Esophagus squamous epithelium (tissue), 5 donors: ENCODE results near the gene C11orf52. TPM values are rescaled to one million over a fixed set of nuclear protein-coding genes. Genes with fewer than 3 reads are reported as not detected.
A peak's percentile ranks its signal among the peaks of the same experiment; 100 is the strongest.

ENCODE experiments used
- DNase-seq: peaks from one replicate; lab custom pipeline; 2025; lab: John Stamatoyannopoulos, UW
- H3K27ac ChIP-seq, 4 donors: fragments of 200-600 bp; sonication (generic); one replicate each; pipeline ENCODE4 v1.5.1; 2016 to 2019; ENCODE audit warnings: mild to moderate bottlenecking in 1 of 4
- H3K27me3 ChIP-seq, 4 donors: fragments of 200-600 bp; sonication (generic); 1 replicate in 3 of 4; 2 replicates in 1 of 4; pipeline versions ENCODE4 v1.5.1 to v1.6.0; 2017 to 2021; ENCODE audit warnings: antibody characterized with exemption in 1 of 4
- H3K36me3 ChIP-seq, 3 donors: fragments of 200-600 bp; sonication (generic); one replicate each; pipeline ENCODE4 v1.5.1; 2016 to 2019
- H3K4me1 ChIP-seq, 3 donors: fragments of 200-600 bp; sonication (generic); one replicate each; pipeline ENCODE4 v1.5.1; 2017 to 2019
- H3K4me3 ChIP-seq, 4 donors: fragments of 200-600 bp; sonication (generic); 1 replicate in 3 of 4; 2 replicates in 1 of 4; pipeline ENCODE4 v1.5.1; 2016 to 2019; ENCODE audit warnings: mild to moderate bottlenecking in 2 of 4, moderate library complexity in 1 of 4
- H3K9me3 ChIP-seq, 3 donors: fragments of 200-600 bp; sonication (generic); one replicate each; pipeline ENCODE4 v1.5.1; 2016 to 2019
- CTCF ChIP-seq, 6 experiments: fragments of 450-650 bp in 4 of 6; fragments of 200-600 bp in 2 of 6; sonication (generic) in 2 of 6; IDR thresholded peaks; one replicate each; pipeline ENCODE4 v1.5.1; 2016 to 2019; ENCODE audit warnings: antibody characterized with exemption in 6 of 6, mild to moderate bottlenecking in 4 of 6, moderate library complexity in 4 of 6
- POLR2A ChIP-seq, 4 donors: fragments of 450-650 bp; IDR thresholded peaks; one replicate each; pipeline ENCODE4 v1.6.1; 2017; ENCODE audit warnings: antibody characterized with exemption in 4 of 4, mild to moderate bottlenecking in 4 of 4, moderate library complexity in 3 of 4
- WGBS, 2 donors: methylation state at CpG; one replicate each; pipeline ENCODE4 v1.1.5; 2018; 5-methylcytosine and 5-hydroxymethylcytosine counted together
- intact Hi-C: fragments of 100-400 bp; cut with DNase I; formaldehyde crosslinking; loops from one replicate; pipeline ENCODE4 v1.15.0; 2022
- total RNA-seq, 4 donors: library from RNA; depleted of rRNA; stranded (reverse); fragments of >200 nt; gene quantifications; one replicate each; pipeline ENCODE4 v1.1.0, GENCODE V29; 2016
- donor health status: DM: yes; HTN: yes; CAD: no.

The C11orf52 gene
- total RNA-seq, 4 donors from 2014 or later = 2.4 to 10.2 (median 3.7) TPM

DNA sequence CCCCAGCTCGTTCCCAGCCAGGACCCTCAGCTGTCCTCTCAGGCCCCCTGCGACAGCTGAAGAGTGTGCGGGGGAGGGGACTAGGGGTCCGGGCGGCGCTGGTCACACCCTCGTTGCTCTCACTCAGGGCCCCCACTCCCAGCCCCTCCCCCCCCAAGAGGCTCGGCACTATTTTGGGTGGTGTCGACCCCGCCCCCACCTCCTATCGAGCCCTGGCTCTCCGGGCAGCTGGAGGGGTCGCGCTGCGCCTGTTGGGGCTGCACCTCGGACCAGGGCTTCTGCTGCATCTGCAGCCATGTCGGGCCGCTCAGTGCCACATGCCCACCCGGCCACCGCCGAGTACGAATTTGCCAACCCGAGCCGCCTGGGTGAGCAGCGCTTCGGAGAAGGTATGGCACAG, 6.2 kb upstream of the C11orf52 start, which contains the start of gene HSPB2:
Gene HSPB2 (plus strand): TSS at position 200 of the 400 bp plus-strand sequence. CDS start 96 bp downstream, at position 296.
- Histone ChIP-seq H3K4me3 (peak within 1 kb of the TSS; percentile 27 to 68 (median 50)), H3K27me3 (peaks cover 0 to 16% (median 0%) of the 10 kb centered on the region in 4 donors), H3K4me1 (peaks cover 11 to 60% (median 21%) of the 10 kb centered on the region in 3 donors), H3K36me3 (peaks cover 0 to 12% (median 0%) of the 10 kb centered on the region in 3 donors), H3K27ac (peak within 1 kb of the TSS; percentile 80 to 96 (median 94)), H3K9me3 (no peaks in the 10 kb centered on the region)
- WGBS, 2 donors = 1 to 18% methylated on average over 4 to 11 of the region's 26 CpGs
- intact Hi-C loops = no loop called here
- no peak for TF ChIP-seq POLR2A (IDR thresholded peaks at IDR 0.05)
- TF ChIP-seq CTCF (IDR thresholded peaks at IDR 0.05) = no peak
- DNase-seq = no peak

DNA sequence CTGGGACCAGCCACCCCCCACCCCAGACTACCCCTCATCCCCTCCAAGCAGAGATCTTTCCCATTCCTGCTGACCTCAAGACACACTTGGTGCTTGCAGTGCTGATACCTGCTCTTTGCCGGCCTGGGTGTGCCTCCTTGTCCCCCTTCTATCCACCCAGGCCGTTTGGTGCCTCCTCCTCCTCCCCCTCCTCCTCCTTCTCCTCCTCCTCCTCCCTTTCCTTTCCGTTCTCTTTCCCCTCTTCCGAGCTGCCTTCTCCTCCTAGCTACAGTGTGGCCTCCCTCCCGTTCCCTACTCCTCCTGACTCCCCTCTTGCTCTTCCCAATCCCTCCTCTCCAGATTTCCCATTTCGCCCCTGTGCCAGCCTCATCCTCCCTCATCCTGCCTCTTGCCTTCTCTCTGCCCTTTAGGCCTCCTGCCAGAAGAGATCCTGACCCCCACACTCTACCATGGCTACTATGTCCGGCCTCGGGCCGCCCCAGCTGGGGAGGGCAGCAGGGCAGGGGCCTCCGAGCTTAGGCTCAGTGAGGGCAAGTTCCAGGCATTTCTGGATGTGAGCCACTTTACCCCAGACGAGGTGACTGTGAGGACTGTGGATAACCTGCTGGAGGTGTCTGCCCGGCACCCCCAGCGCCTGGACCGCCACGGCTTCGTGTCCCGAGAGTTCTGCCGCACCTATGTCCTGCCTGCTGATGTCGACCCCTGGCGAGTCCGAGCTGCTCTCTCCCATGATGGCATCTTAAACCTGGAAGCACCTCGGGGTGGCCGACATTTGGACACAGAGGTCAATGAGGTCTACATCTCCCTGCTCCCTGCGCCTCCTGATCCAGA, 5.5 kb upstream of the C11orf52 start:
- no peak for DNase-seq
- H3K4me3 ChIP-seq = peak overlapping the region; percentile 27 to 68 (median 50)
- intact Hi-C loops = no loop called here

GRCh38 chr11:111913997-111914396, 4.7 kb upstream of the C11orf52 start:
- H3K27me3 ChIP-seq = peaks cover 0 to 16% (median 0%) of the 10 kb centered on the region in 4 donors
- intact Hi-C loops = no loop called here
- H3K36me3 ChIP-seq = no peaks in the 10 kb centered on the region
- H3K4me3 ChIP-seq = peak overlapping the region; percentile 27 to 68 (median 50)
- TF ChIP-seq POLR2A (IDR thresholded peaks at IDR 0.05) = peak in 2 of 4 donors; percentile 25 to 26
- no peak for TF ChIP-seq CTCF (IDR thresholded peaks at IDR 0.05)
- no peaks in the 10 kb centered on the region for H3K9me3 ChIP-seq
- H3K27ac ChIP-seq = peak overlapping the region; percentile 80 to 96 (median 94)
- H3K4me1 ChIP-seq = peaks cover 12 to 70% (median 25%) of the 10 kb centered on the region in 3 donors
- no peak for DNase-seq
- 27 to 48% methylated on average over 4 of the region's 4 CpGs for WGBS, 2 donors

More for the DNA sequence above, 5.5 kb upstream of the C11orf52 start:
- WGBS, 2 donors = 43 to 45% methylated on average over 11 to 17 of the region's 24 CpGs
- Histone ChIP-seq H3K27me3 (peaks cover 0 to 16% (median 0%) of the 10 kb centered on the region in 4 donors), H3K27ac (peak overlapping the region; percentile 80 to 96 (median 94)), H3K9me3 (no peaks in the 10 kb centered on the region), H3K36me3 (peaks cover 0 to 6% (median 0%) of the 10 kb centered on the region in 3 donors), H3K4me1 (peaks cover 11 to 62% (median 24%) of the 10 kb centered on the region in 3 donors)
- TF ChIP-seq CTCF (IDR thresholded peaks at IDR 0.05) = no peak
- no peak for TF ChIP-seq POLR2A (IDR thresholded peaks at IDR 0.05)

- no peak for DNase-seq
- 100% methylated on average over 1 of the region's 1 CpG; no CpG with 5 or more reads in 1 of the 2 donors for WGBS, 2 donors
- Histone ChIP-seq H3K9me3 (no peaks in the 10 kb centered on the region), H3K4me1 (peaks cover 10 to 49% (median 21%) of the 10 kb centered on the region in 3 donors), H3K4me3 (no peak overlapping the region), H3K27ac (no peak overlapping the region), H3K27me3 (peaks cover 0 to 16% (median 0%) of the 10 kb centered on the region in 4 donors), H3K36me3 (no peaks in the 10 kb centered on the region)
- TF ChIP-seq CTCF (IDR thresholded peaks at IDR 0.05) (no peak), POLR2A (IDR thresholded peaks at IDR 0.05) (no peak)
- intact Hi-C loops = no loop called here
Observed at GRCh38 chr11:111916768-111917167, 1.9 kb upstream of the C11orf52 start.

DNA sequence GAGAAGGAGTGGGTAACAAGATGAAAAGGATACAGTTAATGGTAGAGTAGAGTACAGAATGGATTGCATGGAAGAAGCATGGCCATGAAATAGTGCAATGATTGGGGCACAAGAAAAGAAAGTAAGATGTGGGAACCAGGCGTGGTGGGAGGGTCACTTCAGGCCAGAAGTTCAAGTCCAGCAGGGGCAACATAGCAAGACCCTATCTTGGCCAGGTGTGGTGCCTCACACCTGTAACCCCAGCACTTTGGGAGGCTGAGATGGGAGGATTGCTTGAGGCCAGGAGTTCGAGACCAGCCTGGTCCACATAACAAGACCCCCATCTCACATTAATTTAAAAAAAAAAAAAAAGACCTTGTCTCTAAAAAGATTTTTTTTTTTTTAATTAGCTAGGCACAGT, 1.4 kb upstream of the C11orf52 start:
- Histone ChIP-seq H3K4me1 (peaks cover 9 to 46% (median 16%) of the 10 kb centered on the region in 3 donors), H3K4me3 (no peak overlapping the region), H3K36me3 (no peaks in the 10 kb centered on the region), H3K27me3 (peaks cover 0 to 12% (median 0%) of the 10 kb centered on the region in 4 donors), H3K9me3 (no peaks in the 10 kb centered on the region), H3K27ac (peak overlapping the region in 1 of 4 donors; percentile 85)
- DNase-seq = no peak
- 70 to 77% methylated on average over 2 of the region's 2 CpGs for WGBS, 2 donors
- intact Hi-C loops = no loop called here
- TF ChIP-seq POLR2A (IDR thresholded peaks at IDR 0.05) (no peak), CTCF (IDR thresholded peaks at IDR 0.05) (no peak)
